Caco-2 (cell line): ENCODE measurements around the gene CRYBA4. TPM values are rescaled to one million over a fixed set of nuclear protein-coding genes. Genes with fewer than 3 reads are reported as not detected.
A peak's percentile ranks its signal among the peaks of the same experiment; 100 is the strongest.

Source experiments
- BruUV-seq: library from RNA; stranded (reverse); fragments of 400-500 nt; replicated peaks from 2 replicates; lab custom pipeline; 2021; lab: Mats Ljungman, UMichigan
- CTCF ChIA-PET: fragments of 300-600 bp; sonication (Branson Sonifier 250); formaldehyde crosslinking; loops from one replicate; lab custom pipeline; 2022; ENCODE audit warnings: antibody characterized with exemption; lab: Charles Lee
- POLR2A ChIA-PET: fragments of 300-600 bp; sonication (Branson Sonifier 250); formaldehyde crosslinking; loops from one replicate; lab custom pipeline; 2022; ENCODE audit warnings: antibody characterized with exemption; lab: Charles Lee
- DNase-seq, 2 experiments: peaks; one replicate each; pipeline versions ENCODE4 v3.0.0 to v3.0.0-alpha.2; 2020 to 2022
- H3K27me3 ChIP-seq: replicated peaks from 2 replicates; pipeline ENCODE4 v1.6.0; 2011; ENCODE audit warnings: low read length; ENCODE audit not compliant: control insufficient read depth, insufficient read depth
- H3K36me3 ChIP-seq: 2 replicates; pipeline ENCODE4 v1.5.1; 2011; ENCODE audit warnings: low read length; ENCODE audit not compliant: control insufficient read depth, insufficient read depth
- H3K4me1 ChIP-seq: fragments of 250-450 bp; sonication (Bioruptor Pico); 2 replicates; pipeline ENCODE4 v1.5.1; 2020; ENCODE audit warnings: mild to moderate bottlenecking
- H3K4me3 ChIP-seq: 2 replicates; pipeline ENCODE4 v1.5.1; 2011; ENCODE audit warnings: low read depth, mild to moderate bottlenecking, control low read depth, low read length
- H3K9me3 ChIP-seq: fragments of 250-450 bp; sonication (Bioruptor Pico); 2 replicates; pipeline ENCODE4 v1.5.1; 2020; ENCODE audit warnings: mild to moderate bottlenecking, moderate library complexity
- H3K27ac Mint-ChIP-seq: one replicate; pipeline ENCODE4 v1.8.0; 2022; ENCODE audit warnings: mixed read lengths; ENCODE audit not compliant: unreplicated experiment
- H3K27me3 Mint-ChIP-seq: one replicate; pipeline ENCODE4 v1.8.0; 2022; ENCODE audit warnings: mixed read lengths; ENCODE audit not compliant: insufficient read depth, unreplicated experiment
- H3K36me3 Mint-ChIP-seq: one replicate; pipeline ENCODE4 v1.8.0; 2022; ENCODE audit warnings: mild to moderate bottlenecking, mixed read lengths; ENCODE audit not compliant: insufficient read depth, unreplicated experiment
- H3K4me1 Mint-ChIP-seq: one replicate; pipeline ENCODE4 v1.8.0; 2022; ENCODE audit warnings: low read depth, mixed read lengths; ENCODE audit not compliant: unreplicated experiment
- H3K4me3 Mint-ChIP-seq: one replicate; pipeline ENCODE4 v1.8.0; 2022; ENCODE audit warnings: mild to moderate bottlenecking, moderate library complexity, mixed read lengths; ENCODE audit not compliant: unreplicated experiment
- H3K9me3 Mint-ChIP-seq: one replicate; pipeline ENCODE4 v1.8.0; 2022; ENCODE audit warnings: mixed read lengths; ENCODE audit not compliant: unreplicated experiment
- intact Hi-C: fragments of 100-400 bp; cut with micrococcal nuclease; formaldehyde crosslinking; loops from one replicate; pipeline ENCODE4 v1.10.0; 2022; ENCODE audit not compliant: unreplicated experiment
- total RNA-seq: library from RNA; stranded (reverse); gene quantifications from 2 replicates; pipeline ENCODE4 v1.2.3, GENCODE V29; 2022
- TF ChIP-seq, protein P1 (sequence below), 2 experiments: fragments of 200-600 bp in 1 of 2; IDR thresholded peaks; 1 replicate in 1 of 2; 2 replicates in 1 of 2; pipeline versions ENCODE4 v1.5.1 to v1.8.0; 2011 to 2022; ENCODE audit warnings: antibody characterized with exemption in 1 of 2, control low read depth in 1 of 2, inconsistent platforms in 1 of 2, low read depth in 1 of 2, low read length in 1 of 2, mild to moderate bottlenecking in 1 of 2, moderate library complexity in 1 of 2; ENCODE audit not compliant: insufficient read depth in 1 of 2, severe bottlenecking in 1 of 2, unreplicated experiment in 1 of 2

The CRYBA4 gene
- total RNA-seq, 1 experiment from 2014 or later = 0.68 TPM

DNA sequence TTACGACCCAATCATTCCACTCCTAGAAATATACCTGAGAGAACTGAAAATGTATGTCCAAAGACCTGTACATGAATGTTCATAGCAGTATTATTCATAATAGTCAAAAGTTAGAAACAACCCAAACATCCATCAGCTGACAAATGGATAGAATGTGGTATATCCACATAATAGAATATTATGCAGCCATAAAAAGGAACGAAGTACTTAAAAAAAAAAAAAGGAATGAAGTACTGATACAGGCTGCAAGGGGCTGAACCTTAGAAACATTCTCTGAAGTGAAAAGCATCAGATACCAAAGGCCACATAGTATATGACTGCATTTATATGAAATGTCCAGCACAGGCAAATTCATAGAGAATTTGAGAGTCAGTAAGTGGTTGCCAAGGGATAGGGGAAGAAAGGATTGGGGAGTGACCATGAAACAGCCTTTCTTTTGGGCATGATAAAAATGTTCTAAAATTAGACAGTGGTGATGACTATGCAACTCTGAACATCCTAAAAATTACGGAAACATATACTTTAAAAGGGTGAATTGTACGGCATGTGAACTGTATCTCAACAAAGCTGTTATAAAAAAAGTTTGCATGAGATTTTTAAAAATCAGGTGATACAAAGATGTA lies 33.7 kb upstream of the CRYBA4 start:
- peak overlapping the region; percentile 79 for H3K4me3 Mint-ChIP-seq
- H3K27ac Mint-ChIP-seq = no peak overlapping the region
- TF ChIP-seq, protein P1, sequence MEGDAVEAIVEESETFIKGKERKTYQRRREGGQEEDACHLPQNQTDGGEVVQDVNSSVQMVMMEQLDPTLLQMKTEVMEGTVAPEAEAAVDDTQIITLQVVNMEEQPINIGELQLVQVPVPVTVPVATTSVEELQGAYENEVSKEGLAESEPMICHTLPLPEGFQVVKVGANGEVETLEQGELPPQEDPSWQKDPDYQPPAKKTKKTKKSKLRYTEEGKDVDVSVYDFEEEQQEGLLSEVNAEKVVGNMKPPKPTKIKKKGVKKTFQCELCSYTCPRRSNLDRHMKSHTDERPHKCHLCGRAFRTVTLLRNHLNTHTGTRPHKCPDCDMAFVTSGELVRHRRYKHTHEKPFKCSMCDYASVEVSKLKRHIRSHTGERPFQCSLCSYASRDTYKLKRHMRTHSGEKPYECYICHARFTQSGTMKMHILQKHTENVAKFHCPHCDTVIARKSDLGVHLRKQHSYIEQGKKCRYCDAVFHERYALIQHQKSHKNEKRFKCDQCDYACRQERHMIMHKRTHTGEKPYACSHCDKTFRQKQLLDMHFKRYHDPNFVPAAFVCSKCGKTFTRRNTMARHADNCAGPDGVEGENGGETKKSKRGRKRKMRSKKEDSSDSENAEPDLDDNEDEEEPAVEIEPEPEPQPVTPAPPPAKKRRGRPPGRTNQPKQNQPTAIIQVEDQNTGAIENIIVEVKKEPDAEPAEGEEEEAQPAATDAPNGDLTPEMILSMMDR (IDR thresholded peaks at IDR 0.05; ENCODE audit: insufficient read depth in 1 of 2, low read depth in 1 of 2, low read length in 1 of 2, severe bottlenecking in 1 of 2, unreplicated experiment in 1 of 2) = no peak
- Histone ChIP-seq H3K4me1 (no peaks in the 10 kb centered on the region), H3K9me3 (no peaks in the 10 kb centered on the region), H3K4me3 (no peak overlapping the region), H3K36me3 (no peaks in the 10 kb centered on the region), H3K27me3 (no peaks in the 10 kb centered on the region)
- ChIA-PET POLR2A (no interaction called here), CTCF (no interaction called here)
- intact Hi-C loops = no loop called here
- no peaks in the 10 kb centered on the region for H3K36me3 Mint-ChIP-seq
- no peak for DNase-seq
- H3K27me3 Mint-ChIP-seq = no peaks in the 10 kb centered on the region
- H3K9me3 Mint-ChIP-seq = no peaks in the 10 kb centered on the region
- H3K4me1 Mint-ChIP-seq = no peaks in the 10 kb centered on the region
- BruUV-seq = TSS peak; percentile 48

DNA sequence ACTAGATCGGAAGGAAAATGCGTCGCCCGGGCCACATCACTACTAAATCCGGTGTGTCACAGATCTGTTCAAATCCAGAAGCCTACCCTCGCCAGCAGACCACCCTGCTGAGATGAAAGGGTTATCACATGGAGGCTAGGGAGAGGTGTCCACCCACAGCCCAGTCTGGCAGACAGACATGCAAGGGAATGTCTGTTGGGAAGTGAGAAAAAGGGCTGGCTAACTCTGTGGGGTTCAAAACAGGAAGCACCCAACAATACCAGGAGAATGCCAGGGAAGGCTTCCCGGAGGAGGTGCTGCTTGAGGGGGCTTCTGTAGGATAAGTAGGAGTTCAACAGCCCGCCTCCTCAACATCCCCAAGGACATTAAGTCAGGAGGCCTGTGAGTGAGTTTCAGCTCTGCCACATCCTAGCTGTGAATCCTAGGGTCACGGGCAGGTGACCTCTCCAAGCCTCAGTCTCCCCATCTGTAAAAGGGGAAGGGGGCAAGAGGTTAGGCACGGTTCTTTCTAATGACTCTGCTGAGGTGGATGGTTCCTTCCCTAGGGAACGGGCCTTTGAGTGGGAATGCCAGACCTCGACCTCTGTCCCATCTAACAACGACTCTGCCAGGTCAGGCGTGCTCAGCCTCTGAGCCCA lies 32.9 kb upstream of the CRYBA4 start:
- Mint-ChIP-seq H3K36me3 (no peaks in the 10 kb centered on the region), H3K4me1 (no peaks in the 10 kb centered on the region), H3K9me3 (no peaks in the 10 kb centered on the region), H3K4me3 (peak overlapping the region; percentile 79), H3K27me3 (no peaks in the 10 kb centered on the region), H3K27ac (no peak overlapping the region)
- TF ChIP-seq, protein P1 (IDR thresholded peaks at IDR 0.05; ENCODE audit: insufficient read depth in 1 of 2, low read depth in 1 of 2, low read length in 1 of 2, severe bottlenecking in 1 of 2, unreplicated experiment in 1 of 2) = no peak
- ChIA-PET CTCF (interaction anchor here (0.6 kb wide), 1 partner anchor 302 kb away, joined by 4 read pairs; no protein-coding TSS in a partner anchor), POLR2A (no interaction called here)
- no peak for DNase-seq
- intact Hi-C loops = no loop called here
- H3K9me3 ChIP-seq = no peaks in the 10 kb centered on the region
- no TSS peak for BruUV-seq
- no peaks in the 10 kb centered on the region for H3K27me3 ChIP-seq
- H3K4me1 ChIP-seq = no peaks in the 10 kb centered on the region
- no peaks in the 10 kb centered on the region for H3K36me3 ChIP-seq
- H3K4me3 ChIP-seq = peak overlapping the region; percentile 80

DNA sequence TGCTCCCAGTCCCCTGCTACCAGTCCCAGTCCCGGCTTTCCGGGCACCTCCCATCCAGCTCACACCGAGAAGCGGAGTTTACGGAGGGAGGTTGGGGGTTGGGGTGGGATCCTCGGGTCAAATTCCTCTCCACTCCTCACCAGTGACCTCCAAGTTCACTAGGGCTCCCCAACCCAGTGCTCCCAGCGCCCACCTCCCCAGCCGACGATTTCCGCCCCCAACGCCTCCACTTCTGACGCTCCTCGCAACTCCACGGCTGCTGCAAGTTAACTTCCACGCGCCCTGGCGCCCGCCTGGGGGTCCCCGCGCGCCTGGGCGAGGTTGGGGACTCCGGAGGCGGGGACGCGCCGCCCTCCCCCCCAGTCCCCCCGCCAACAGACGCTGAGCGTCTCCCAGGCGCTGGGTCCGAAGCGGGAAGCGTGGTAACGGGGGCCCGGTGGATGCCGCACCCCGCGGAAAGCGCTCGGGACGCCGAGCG lies 32.4 kb upstream of the CRYBA4 start:
- H3K4me3 ChIP-seq = peak overlapping the region; percentile 80
- Mint-ChIP-seq H3K9me3 (no peaks in the 10 kb centered on the region), H3K4me1 (no peaks in the 10 kb centered on the region), H3K36me3 (no peaks in the 10 kb centered on the region), H3K27ac (no peak overlapping the region), H3K27me3 (no peaks in the 10 kb centered on the region), H3K4me3 (peak overlapping the region; percentile 79)
- TF ChIP-seq, protein P1 (IDR thresholded peaks at IDR 0.05; ENCODE audit: insufficient read depth in 1 of 2, low read depth in 1 of 2, low read length in 1 of 2, severe bottlenecking in 1 of 2, unreplicated experiment in 1 of 2) = no peak
- intact Hi-C loops = no loop called here
- no peaks in the 10 kb centered on the region for H3K9me3 ChIP-seq
- BruUV-seq = no TSS peak
- DNase-seq = peak; percentile 37 to 55
- no peaks in the 10 kb centered on the region for H3K27me3 ChIP-seq
- ChIA-PET CTCF (interaction anchor here (0.6 kb wide), 1 partner anchor 302 kb away, joined by 4 read pairs; no protein-coding TSS in a partner anchor), POLR2A (interaction anchor here (0.6 kb wide), 1 partner anchor 9 kb away, joined by 3 read pairs; no protein-coding TSS in a partner anchor)
- H3K36me3 ChIP-seq = no peaks in the 10 kb centered on the region
- no peaks in the 10 kb centered on the region for H3K4me1 ChIP-seq
